Measurements from ENCODE around the gene PAGE2.
"Not testable (repeated sequence)": the region's sequence is repeated elsewhere in the genome, so short reads cannot be mapped to it uniquely, and the experiment has no call there.

Gene PAGE2, protein sequence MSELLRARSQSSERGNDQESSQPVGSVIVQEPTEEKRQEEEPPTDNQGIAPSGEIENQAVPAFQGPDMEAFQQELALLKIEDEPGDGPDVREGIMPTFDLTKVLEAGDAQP

GRCh38 chrX:55088795-55089489 lies at the start of gene PAGE2:
PAGE2 (plus strand) TSS chrX:55089018; CDS start chrX:55090021, 1,003 bp downstream.
- DNase-seq, result no peak

DNA sequence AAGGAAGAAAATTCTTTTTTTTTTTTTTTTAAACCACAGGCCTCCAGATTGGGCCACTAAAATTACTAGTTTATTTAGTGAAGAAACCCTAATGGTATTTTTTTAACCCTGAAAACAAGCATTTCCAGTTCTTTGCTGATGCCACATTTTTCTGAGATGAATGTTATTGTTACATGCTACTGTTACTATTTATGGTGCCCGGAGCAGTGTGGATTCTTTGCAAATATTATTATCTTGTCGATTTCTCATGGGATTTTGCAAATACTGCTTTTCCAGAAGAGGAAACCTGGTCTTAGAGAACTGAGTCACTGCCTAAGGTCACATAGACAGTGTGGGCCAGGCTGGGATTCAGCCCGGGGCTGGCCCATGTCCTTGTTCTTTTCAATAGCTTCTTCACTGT lies 49.3 kb upstream of the PAGE2 start:
- no peak for DNase-seq

- DNase-seq, result no peak
Observed at GRCh38 chrX:55041514-55041913, 47.3 kb upstream of the PAGE2 start.

DNA sequence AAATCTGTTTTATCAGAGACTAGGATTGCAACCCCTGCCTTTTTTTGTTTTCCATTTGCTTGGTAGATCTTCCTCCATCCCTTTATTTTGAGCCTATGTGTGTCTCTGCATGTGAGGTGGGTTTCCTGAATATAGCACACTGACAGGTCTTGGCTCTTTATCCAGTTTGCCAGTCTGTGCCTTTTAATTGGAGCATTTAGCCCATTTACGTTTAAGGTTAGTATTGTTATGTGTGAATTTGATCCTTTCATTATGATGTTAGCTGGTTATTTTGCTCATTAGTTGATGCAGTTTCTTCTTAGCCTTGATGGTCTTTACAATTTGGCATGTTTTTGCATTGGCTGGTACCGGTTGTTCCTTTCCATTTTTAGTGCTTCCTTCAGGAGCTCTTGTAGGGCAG lies 38.2 kb upstream of the PAGE2 start:
- DNase-seq, result not testable (repeated sequence)

- peak; percentile 57 for DNase-seq
Observed at GRCh38 chrX:55056820-55057674, 31.8 kb upstream of the PAGE2 start.

DNA sequence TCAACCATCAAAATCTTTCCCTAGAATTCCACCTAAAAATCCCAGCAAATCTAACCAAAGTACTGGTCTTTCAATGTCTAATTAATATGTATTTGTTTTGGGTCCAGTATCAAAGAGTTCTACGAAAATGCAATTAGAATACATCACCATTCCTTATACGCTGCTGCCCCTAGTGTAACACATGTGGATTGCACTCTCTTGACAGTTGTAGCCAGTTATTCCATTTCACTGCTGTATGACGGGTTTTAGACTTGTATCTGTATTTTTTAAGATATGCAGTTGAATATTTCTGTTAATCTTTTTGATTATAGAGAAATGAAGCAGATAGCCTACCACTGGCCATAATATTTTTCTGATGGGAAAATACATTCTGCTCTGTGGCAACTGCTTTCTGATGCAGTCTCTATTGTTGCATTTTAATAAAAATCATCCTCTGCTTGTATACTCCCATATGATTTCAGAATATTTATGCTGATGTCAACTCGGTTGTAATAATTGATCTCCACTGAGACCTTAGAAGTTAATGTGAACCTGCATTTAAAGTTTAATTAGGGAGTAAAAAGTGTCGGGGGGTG lies 31.1 kb upstream of the PAGE2 start:
- peak; percentile 57 for DNase-seq

DNA sequence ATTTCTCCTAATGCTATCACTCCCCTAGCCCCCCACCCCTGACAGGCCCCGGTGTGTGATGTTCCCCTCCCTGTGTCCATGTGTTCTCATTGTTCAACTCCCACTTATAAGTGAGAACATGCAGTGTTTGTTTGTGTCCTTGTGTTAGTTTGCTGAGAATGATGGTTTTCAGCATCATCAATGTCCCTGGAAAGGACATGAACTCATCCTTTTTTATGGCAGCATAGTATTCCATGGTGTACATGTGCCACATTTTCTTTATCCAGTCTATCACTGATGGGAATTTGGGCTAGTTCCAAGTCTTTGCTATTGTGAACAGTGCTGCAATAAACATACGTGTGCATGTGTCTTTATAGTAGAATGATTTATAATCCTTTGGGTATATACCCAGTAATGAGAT lies 21.6 kb upstream of the PAGE2 start:
- DNase-seq, result not testable (repeated sequence)

- DNase-seq, result no peak
Observed at GRCh38 chrX:55072286-55072685, 16.5 kb upstream of the PAGE2 start.

- no peak for DNase-seq
Observed at GRCh38 chrX:55074851-55075467, 13.9 kb upstream of the PAGE2 start, which contains the start of gene PAGE2B. PAGE2B (plus strand) TSS chrX:55075030; CDS start chrX:55076042, 1,012 bp downstream.

- DNase-seq, result no peak
Observed at GRCh38 chrX:55098691-55099090, 9.9 kb downstream of the PAGE2 start.

GRCh38 chrX:55099162-55099561 lies 10.3 kb downstream of the PAGE2 start:
- no peak for DNase-seq

DNA sequence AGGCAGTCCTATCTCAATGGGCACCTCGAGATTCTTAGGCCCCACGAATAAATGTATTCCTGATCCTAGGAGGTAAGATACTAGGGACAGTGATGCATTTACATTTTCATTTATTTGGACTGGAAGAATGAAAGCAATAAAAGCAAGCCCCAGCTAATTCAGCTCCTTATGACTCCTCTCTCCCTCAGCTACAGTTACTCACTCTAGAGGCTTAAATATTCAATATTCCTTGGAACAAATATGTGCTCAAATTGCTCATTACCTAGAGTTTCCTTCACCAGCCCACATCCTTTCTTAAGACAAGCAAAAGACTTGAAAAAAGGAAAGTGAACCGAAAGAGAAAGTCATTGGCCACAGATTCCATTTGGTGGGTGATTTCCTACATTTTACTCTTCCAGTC lies 13.9 kb downstream of the PAGE2 start:
- no peak for DNase-seq

GRCh38 chrX:55107262-55107661 lies 18.4 kb downstream of the PAGE2 start:
- no peak for DNase-seq

DNA sequence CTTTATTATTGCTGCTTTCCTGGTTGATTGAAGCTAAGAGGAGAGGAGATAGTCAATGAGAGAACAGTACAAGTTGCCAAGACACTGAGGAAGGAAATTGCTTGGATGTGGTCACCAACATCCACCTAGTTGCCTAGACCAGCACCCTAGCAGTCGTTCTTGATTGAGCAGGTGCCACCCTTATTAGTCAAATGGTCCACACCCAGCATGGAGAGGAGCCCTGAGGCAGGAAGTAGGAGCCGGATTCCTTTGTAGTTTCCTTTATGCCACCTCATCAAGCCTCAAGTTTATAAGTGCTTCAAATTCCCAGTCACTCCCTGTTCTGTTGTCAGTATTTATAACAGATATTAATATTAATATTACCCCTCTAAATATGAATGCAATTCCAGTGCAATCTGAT lies 19.1 kb downstream of the PAGE2 start:
- no peak for DNase-seq

- DNase-seq, result no peak
Observed at GRCh38 chrX:55109306-55109705, 20.5 kb downstream of the PAGE2 start.

GRCh38 chrX:55111578-55112254 lies 22.9 kb downstream of the PAGE2 start:
- DNase-seq, result peak; percentile 41

GRCh38 chrX:55116589-55116988 lies 27.8 kb downstream of the PAGE2 start:
- not testable (repeated sequence) for DNase-seq

DNA sequence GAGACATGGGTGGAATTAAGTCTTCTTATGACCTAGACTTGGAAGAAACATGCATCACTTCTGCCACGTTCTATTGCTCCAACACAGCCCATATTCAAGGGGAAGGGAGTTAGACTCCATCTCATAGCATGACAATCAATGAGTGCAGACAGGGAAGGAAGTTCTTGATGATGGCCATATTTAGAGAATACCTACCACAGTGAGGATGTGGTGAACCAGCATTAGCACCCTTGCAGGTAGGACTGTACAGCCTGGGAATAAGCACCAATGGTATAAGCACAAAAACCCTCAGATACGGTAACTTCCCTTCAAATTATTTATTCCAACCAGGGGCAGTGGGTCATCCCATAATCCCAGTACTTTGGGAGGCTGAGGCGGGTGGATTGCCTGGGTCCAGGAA lies 29.8 kb downstream of the PAGE2 start:
- no peak for DNase-seq

- no peak for DNase-seq
Observed at GRCh38 chrX:55119271-55119670, 30.5 kb downstream of the PAGE2 start.

- no peak for DNase-seq
Observed at GRCh38 chrX:55119712-55120111, 30.9 kb downstream of the PAGE2 start.

DNA sequence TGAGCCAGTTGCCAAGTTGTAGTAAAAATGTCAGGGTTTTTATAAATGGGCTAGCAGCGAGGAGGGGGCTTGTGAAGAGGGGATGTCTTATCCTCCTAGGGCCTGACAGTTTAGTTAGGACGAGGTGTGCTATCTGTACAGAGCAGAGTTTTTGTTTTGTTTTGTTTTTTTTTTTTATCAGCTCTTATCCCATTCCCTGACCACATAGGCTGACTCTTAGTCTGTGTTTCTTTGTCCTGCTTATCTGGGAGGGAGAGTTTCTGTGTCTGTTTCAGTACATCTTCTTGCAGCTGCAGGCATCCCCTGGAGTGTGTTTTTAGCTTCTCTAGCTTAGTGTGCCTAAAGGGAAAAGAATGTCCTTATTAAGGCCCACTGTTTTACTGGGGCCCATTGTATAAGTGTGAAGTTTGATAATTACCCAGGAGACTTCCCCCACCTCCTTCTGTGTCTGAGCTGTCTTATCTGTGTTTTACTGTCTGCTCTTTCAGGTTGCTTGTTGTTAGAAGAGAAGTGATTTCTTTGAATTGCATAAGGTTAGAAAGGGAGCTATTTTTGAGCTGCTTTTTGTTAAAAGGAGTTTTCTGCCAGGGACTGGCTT lies 32.0 kb downstream of the PAGE2 start:
- no peak for DNase-seq

DNA sequence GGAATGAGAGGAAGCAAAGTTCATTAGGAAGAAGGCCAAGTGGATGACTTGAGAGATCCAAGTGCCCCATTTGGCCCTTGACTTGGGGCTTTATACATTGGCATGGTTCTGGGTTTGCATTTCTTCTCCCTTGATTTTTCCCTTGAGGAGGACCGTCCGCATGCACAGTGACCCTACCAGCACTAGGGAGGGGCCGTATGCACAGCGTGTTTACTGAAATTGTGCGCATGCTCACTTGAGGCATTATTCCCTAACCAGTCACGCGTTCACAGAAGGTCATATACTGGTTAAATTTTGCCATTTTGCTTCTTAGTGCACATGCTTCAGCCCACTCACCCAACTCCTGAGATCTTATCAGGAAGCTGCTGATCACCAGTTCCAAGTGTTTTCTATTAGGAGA lies 35.1 kb downstream of the PAGE2 start:
- no peak for DNase-seq

Measured in NCI-H748 treated with DMSO at 0.1 percent for 48 hours (cell line).